ENCODE results near the gene CHRM4.

Gene CHRM4

DNA sequence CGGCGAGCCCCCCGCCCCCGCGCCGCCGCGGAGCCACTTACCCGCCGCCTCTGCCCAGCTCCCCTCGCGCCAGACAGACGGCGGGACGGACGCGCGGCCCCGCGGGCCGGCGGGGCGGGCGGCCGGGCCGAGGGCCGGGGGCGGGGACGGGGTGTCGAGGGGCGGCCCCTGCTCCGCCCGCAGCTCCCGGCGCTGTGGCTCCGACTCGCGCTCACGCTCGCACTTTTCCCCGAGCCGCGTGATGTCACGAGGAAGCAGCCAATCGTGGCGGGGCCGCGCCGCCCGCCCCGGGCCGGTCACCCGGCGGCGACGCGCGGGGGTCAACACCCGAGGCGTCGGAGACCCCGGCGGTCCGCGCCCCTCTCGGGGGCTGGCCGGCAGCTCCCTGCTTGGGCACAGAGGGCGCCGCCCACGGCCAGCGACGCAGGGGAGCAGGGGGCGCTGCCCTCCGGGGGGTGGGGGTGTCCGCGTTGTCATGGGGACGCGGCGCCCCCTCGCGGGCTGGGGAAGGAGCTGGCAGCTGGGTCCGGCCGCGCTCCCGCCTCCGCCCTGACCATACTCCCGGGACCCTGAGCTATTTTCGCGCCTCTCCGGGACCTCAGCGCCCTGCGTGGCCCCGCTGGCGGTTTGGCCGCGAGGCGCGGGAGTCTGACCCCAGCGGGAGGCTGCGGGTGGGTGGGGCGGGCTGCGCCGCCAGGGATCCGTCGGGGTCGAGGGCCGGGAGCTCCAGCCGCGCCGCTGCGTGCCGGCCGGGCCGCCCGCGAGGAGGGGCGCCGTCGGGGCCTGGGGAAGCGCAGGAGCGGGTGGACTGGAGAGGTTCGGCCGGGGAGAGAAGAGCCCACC, at the start of gene CHRM4:
Gene CHRM4 (minus strand): TSS at position 199 of the 843 bp plus-strand sequence. CDS start 5,219 bp downstream, outside the sequence.
- DNase-seq (ENCODE audit: low read depth): no peak

DNA sequence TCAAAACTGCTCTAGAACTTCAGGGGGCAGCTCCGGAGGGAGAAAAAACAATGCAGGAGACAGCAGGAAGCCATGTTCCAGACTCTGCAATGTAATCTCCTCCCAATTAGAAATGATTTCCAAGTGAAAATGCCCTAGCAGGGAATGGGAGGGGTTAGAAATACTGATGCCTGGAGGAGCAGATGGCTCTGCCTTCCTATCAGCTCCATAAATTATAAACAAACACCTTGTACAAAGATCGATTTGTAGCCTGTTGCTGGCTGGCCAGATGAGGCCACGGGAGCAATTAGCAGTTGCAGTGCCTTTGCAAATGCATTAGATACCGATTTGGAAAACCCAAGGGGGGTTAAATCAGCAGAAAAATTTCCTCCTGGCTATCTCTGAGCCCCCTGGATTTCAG, 46.6 kb upstream of the CHRM4 start:
- no peak for DNase-seq (ENCODE audit: low read depth)

DNA sequence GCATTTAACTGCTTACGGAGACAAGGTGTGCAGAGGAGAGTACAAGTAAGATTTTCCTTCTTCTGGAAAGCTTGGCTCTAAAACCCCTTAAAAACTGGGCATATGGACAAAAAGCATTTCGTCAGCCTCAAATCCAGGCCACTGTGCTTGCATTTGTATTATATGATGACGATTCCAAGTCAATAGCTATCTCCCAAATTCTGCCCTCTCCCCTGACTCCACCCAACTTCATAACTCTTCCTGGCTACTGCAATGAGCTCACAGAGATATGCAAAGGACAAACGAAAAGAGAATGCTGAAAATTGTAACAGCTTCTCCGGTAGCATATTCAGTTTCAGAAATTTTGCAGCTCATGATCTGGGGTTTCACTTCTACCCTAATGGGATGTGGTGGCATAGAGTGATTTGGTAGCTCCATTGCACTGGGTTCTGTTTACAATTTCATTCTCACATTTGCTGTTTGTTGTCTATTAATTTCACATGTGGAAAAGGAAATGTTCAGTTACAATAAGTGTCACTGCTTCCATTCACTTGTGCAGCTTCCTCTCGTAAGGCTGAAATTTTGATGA, 45.6 kb upstream of the CHRM4 start:
- no peak for DNase-seq (ENCODE audit: low read depth)

DNA sequence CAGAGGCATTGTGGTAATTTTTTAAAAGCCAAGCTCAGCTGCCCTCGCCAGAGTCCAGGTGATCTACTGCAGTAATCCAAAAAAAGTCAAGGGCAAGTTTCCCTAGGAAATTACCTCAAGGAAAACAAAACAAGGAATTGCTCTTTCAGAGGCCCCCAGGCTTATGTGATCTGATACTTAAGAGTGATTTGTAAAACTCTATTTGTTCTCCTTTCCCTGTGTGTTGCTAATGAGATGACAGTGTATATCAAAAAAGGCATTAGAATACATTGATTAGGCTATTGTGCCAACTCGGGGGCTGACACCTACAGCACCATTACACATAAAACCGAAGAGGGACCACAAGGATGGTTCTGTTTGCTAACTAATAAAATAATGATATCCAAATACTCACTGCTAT, 44.5 kb upstream of the CHRM4 start:
- no peak for DNase-seq (ENCODE audit: low read depth)

DNA sequence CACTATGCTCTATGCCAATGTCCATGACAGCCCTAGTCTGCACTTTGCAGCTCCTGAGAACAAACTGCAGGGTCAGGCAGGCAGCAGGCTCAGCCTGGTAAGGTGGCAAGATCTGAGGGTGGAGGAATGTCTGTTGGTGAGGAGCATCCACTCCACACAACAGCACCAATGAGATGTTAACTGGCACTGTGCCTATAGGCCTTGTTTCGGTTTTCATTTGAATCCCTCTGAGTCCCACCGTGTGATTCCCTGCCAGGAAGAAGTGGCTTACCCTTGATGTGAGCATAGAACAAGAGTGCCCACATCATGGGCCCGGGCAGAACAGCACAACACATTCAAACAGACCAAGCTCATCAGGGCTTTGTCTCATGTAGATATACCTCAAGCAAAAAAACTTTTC, 44.1 kb upstream of the CHRM4 start:
- DNase-seq (ENCODE audit: low read depth): no peak

DNA sequence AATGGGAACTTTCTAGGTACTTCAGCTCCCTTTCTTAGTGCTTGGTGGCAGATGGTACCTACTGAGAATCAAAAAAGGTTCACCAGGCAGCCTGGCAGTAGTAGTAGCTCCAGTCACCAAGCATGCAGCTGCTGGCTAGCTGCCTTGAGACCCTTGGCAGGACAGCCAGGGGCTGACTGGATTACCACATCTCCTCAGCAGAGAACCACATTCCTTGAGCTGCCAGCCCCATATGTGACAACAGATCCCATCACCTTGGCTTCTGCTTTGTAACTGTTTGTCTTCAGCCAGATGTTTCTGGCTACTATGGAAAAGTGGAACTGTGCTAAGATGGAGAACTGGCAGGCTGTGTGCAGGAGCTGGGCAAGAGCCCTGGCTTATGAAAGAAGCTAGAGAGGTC, 39.6 kb upstream of the CHRM4 start:
- DNase-seq (ENCODE audit: low read depth): no peak

DNA sequence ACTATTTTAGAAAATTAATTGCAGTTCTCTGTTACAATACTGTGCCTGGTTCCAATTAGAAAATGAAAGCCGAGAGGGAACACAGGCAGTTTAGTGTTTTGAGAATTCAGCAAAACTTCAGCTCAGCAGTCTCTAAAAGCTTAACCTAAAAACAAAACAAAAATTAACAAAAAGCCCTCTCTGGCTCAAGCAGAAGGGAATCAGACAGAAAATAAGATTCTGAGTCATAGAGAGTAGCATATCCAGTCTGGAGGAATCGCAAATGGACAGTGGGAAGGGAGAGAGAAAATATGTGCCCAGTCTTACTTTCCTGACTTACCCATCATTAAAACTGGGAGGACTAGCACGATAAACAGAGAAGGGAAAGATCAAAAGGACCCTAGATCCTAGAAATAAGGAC, 38.1 kb upstream of the CHRM4 start:
- DNase-seq (ENCODE audit: low read depth): no peak

DNA sequence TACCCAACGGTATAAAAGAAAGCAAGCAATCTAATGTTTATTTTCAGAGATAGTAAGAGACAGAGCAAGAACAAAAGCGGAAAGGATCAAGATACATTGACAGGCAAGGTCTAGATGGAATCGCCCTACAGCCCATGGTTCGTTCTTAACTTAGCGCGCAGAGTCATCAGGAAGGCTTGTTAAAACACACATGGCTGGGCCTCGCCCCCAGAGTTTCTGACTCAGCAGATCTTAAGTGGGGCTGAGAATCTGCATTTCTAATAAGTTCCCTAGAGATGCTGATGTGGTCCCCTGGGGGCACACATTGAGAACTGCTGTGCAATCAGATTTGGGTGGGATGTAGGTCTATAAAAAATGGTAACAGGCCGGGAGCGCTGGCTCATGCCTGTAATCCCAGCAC, 35.8 kb upstream of the CHRM4 start:
- no peak for DNase-seq (ENCODE audit: low read depth)

DNA sequence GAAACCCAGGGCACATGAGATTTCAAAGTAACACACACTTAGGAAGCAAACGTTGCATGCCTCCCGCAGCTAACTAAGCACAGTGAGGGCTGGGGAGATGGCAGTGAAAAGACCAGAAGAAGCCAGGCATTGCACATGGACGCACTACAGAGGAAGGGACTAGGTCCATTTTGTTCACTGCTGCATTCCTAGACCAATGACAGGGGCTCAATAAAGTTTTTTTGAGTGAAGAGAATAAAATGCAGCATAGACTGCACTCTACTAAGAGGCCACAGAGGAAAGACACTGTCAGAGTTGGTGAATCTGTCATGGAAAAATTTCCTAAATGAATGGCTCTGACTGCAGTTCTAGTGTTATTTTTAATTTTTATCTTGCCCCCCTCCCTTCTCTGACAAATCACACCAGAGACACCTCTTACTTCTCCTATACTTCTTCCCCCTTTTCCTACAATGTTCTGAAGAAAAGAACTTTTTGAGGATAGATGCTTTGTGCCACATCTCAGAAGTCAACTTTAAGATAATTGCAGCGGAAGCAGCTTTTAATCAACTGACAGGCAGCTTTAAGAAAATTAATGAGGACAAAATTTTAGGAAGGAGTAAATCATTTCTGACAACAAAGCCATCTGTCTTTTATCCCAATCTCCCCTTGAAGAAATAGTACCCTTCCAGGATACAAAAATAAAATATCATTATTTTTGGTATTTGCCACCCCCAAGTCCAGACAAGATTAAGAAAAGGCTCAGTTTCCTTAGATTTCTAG, 34.8 kb upstream of the CHRM4 start:
- DNase-seq (ENCODE audit: low read depth): no peak

DNA sequence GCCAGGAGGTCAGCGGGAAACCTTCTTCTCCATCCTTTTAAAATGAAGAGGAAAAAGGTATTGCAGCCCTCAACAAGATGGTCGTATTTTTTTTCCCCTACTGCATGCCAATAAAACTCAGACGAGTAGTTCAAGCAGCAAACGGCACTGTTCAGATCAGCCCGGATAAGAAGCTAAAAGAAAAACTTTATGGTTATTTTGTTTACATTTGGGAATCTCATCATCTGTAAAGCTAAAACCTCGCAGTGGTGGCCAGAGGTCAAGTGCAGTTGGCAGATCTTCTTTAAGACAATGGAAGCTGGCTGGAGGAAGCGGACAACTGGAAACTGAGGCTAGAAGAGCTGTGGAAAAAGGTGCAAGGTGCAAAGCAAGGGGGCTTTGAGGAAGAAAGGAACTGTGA, 31.0 kb upstream of the CHRM4 start:
- no peak for DNase-seq (ENCODE audit: low read depth)

DNA sequence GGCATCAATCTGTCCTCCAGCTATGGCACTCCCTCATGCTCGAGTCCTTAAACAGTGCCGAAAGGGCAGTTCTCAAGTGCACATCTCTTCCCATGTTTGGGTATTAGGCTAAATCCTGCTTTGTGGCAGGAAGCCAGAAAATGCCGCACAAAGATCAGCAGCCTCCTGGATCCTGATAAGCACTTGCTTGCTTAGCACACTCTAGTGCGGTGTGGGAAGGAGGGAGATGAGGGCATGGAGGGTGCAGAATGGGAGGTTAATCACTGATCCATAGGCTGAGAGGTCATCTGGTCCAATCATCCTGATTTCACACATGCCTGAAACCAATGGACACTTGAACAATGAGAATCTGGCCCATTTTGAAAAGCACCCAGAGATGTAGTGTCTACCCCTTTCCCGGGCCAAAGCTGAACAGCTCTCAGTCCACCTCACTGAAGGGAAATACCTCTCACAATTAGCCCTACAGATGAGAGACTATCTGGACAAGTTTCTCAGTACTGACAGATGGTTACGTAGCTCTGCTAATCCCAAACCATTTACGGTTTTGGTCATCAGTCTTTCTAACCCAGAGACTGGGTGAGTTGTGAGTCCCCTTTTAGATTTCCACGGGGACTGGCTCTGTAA, 29.8 kb upstream of the CHRM4 start:
- no peak for DNase-seq (ENCODE audit: low read depth)

DNA sequence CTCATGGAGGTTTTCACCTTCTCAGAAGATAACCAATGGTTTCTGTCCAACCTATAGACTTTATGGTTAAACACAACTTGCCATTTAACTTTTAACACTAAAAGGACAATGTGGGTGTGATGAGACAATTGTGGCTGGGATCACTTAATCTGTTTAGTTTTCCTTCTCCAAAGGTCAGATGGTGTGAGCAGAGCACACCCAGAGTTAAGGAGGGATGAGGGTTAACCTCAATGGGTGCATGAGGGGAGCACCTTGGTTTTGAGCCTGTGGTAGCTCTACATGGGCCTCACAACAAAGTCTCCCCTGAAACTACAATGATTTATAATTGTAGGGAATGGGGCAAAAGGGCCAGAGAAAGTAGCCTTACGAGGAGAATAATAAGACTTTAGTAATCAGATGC, 28.9 kb upstream of the CHRM4 start:
- no peak for DNase-seq (ENCODE audit: low read depth)

DNA sequence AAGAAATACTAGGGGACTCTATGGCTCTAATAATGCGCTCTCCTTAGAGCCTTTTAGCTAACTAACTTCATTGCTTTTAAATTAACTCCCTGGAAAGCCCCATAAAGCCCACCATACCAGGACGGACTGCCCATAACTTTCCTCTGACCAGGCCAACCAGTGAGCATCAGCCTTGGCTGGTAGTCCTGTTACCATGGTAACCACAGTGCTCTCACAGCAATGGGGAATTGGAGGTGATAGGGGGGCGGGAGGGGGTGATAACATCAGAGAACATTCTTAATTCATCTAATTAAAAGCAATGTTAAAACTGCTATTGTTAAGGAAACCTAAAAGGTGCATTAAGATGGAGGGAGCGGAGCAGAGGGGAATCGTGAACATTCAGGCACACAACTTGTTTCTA, 27.2 kb upstream of the CHRM4 start:
- DNase-seq (ENCODE audit: low read depth): no peak

DNA sequence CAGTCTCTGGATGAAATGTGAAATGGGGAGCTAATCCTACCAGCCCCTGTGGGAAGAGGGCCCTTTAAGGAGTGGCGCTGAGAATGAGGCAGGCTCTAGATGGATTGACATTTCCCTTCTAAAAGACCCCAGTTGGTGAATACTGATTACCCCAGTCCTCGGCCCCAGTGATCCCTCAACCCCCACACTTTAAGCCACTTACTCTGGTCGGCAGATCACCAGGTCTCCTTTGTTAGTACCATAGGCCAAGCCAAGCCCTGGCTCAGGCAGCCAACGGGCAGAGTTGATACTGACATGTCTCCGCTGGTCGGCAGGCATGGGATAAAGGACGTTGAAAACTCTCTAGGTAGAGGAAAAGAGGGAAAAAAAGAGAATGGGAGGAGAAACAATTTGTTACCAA, 26.1 kb upstream of the CHRM4 start:
- DNase-seq (ENCODE audit: low read depth): no peak

DNA sequence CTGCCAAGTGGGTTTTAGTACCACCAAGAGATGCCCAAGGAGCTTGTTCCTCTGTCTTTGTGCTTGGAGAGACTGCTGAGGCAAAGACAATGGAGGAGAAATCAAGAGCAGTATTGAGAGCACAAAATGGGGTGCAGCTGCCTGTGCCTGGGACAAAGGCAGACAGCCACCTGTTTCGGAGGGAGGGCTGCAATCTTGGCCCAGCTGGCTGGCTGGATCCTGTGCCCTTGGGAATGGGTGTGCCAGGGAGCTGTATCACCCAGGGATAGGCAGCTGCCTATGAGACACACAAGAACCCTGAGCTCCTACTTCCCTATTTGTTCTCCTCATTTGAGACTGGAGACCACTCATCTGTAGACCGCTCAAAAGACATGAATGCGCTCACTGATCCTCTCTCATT, 23.3 kb upstream of the CHRM4 start:
- DNase-seq (ENCODE audit: low read depth): no peak

DNA sequence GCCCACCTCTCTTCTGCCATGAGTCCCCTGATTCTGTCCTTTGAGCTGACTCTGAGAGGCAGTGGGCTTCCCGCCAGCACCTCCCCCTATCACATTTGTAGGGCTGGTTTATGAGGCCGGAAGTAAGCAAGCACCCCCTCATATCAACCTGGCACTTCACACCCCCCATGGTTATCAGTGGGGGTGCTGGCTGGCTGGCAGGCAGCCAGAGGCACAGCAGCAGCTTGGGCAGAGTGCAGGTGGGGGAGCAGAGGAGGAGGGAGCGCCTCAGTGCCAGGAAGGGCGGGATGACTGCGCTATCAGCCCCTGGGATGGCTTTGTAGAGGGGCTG, 22.9 kb upstream of the CHRM4 start:
- no peak for DNase-seq (ENCODE audit: low read depth)

DNA sequence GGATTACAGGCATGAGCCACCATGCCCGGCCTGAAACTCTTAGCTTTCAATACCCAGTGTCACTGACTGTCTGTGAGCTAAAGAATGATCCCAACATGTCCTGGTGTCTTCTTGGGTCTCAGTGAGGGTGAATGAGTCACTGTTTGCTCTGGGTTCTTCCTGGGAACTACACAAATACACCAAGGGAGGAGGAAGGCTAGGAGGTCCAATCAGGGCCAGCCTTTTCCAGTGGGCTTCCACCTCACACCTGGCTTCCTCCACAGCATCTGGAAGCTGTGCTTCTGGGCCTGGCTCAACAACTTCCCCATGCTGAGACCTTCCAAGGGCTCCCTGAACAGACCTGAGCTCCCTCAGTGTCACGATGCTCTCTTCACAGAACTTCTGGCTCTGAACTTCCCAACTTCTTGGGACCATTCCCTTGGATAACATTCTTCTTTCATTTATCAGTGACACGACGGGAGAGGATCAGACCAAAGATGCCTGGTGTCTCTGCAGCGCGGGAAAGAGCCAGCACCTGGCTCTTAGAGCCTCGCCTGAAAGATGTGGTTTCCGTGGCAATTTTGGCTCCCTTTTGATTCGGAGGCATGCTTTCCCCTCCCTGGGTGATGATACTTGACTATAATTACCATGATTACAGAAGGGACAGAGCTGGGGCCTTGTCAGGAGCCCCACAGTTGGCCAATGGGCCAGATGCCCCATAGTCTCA, 22.3 kb upstream of the CHRM4 start:
- no peak for DNase-seq (ENCODE audit: low read depth)

DNA sequence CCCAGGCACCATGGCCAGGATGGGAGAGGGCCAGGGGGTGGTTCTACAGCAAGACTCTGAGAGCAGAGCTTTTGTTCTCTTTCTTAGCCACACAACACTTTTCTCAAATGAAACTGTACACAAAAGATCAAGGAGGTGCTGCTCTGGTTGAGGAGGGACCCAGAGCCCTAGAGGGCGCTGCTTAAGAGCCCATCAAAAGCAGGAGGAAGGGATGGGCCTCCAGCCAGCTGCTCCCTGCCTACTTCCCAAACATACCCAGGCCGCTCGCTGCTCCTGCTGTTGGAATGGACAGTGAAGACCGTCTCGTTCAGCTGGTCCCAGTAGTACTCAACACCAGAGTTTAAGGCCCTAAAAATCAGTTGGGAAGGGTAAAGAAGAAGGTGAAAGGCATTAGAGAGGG, 18.4 kb upstream of the CHRM4 start:
- DNase-seq (ENCODE audit: low read depth): no peak

DNA sequence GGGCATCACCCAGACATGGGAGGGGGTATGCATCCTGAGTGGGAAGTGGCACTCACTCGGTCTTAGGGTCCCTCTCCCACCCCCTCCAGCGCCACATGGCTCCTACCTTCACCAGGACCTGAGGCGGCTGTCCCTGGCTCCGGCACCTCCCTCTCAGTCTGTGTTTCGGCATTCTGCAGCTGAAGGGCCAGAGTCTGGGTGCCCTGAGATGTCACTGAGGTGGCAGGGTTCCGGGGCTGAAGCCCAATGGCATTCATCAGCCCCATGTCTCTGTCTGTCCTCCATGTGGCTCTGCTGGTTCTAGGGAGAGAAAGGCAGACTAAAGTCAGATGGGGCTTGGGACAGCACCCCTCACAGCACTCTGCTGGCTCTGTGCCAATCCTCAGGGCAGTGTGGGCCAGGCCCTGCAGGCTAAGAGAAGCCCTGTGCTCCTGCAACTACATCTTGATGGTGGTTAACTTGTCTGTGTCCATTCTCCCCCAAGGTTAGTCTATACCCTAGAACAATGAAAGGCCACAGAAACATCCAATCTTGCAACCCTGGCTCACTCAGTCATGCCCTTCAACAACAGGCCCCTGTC, 16.9 kb upstream of the CHRM4 start:
- no peak for DNase-seq (ENCODE audit: low read depth)

DNA sequence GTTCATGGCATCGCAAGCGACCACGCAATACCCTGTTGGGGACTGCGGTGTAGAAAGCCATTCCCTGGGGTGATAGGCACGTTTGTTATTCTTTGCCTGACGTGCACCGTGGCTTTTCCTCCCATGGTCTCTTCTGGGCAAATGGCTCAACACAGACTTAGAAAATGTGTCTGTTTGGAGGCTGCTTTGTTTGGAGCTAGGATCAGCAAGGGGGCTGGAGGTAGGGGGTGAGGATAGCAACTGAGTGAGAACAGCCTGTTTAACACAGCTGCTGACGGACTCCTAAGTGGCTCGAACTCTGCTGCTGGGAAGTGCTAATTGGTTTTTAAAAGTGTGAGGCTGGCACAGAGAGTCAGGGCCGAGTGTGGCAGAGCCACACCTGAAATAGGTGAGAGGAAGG, 16.1 kb upstream of the CHRM4 start:
- DNase-seq (ENCODE audit: low read depth): no peak

DNA sequence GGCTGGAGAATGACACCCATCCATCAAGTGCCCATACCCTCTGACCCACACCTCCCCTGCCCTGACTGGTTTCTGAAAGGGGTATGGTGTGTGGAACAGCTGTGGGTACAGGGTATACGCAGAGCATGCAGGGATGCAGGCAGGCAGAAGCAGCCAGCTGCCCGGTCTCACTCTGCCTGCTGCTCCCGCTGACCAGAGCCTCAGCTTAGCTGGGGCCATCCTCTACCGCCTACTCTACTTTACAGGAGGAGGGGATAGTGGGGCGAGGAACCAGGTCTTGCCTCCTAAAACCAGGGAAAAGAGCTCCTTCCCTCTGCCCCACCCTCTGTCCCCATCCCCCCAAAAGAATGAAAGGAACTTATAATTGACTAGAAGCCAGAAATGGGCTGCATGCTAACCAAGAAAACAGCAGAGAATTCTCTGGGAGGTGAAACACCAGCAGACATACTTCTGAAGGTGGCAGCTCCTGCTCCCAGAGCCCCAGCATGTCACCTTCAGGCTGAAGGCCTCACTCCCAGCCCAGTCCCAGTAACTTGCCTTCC, 13.0 kb upstream of the CHRM4 start:
- DNase-seq (ENCODE audit: low read depth): no peak

Measured in activated T-cell treated with anti-CD3 and anti-CD28 coated beads for 1 hour (primary cell).